22Rv1 (cell line): ENCODE results near the gene PTPRG.

Source experiments
- CTCF ChIP-seq: fragments of 450-650 bp; IDR thresholded peaks from 2 replicates; pipeline ENCODE4 v1.5.1; 2017; ENCODE audit warnings: mild to moderate bottlenecking
- ZFX ChIP-seq: fragments of 450-650 bp; IDR thresholded peaks from 2 replicates; pipeline ENCODE4 v1.6.1; 2017; ENCODE audit warnings: antibody characterized with exemption, borderline replicate concordance

DNA sequence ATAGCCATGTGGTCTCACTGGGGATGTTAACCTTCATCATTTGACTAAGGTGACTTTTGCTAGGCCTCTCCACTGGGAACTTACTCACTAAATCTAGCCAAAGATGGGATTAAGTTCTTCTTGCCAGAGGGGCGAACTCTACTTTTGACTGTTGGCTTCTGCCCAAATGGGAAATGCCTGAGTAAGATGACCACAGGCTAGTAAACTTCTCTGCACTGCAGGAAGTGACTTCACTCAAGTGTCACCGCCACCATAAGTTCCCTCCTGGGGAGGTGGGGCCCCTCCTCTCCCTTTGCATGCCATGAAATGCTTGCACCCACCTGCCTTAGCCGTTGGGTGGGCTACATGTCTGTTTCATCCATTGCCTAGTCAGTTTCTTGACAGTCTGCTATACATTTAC, 423.6 kb downstream of the PTPRG start:
- TF ChIP-seq CTCF, result no peak
- no peak for TF ChIP-seq ZFX
